ENCODE results near the gene LSP1. TPM values are rescaled to one million over a fixed set of nuclear protein-coding genes. Genes with fewer than 3 reads are reported as not detected.

The LSP1 gene
- total RNA-seq, 1 donor from 2014 or later, result not detected

DNA sequence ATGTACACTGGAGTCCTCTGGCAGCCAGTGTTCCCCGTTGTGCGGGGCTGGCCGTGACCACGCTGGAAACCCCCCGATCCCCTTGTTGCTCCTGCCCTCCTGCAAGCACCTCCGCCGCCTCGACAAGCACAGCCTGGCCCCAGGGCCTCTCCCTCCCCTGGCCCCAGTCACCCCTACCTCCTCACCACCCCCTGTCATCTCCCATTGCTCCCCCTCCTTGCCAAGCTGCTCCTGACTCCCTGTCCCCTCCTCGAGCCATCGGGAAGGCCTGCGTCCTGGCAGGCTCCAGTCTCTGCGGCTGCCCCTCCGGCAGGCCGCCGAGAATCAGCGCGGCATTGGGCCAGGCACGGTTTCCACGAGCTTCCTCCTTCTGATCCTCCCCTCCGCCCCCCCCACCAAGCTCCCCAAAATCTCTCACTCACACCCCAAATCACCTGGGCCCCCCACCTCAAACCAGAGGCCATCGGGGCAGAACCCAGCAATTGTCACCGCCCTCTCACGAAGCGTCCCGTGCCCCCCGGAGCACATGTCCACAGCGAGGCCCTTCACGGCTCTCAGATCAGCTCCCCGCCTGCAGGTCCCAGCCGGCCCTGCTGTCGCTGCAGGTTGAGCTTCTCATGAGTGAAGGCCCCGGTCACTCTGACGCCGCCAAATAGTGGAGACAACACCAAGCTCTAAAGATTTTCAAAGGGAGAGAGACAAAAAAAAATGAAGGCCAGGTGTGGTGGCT is 5.7 kb upstream of the LSP1 start:
- no peak for DNase-seq (ENCODE audit: low read depth)

- no peak for DNase-seq (ENCODE audit: low read depth)
Observed at GRCh38 chr11:1847926-1848639, 4.8 kb upstream of the LSP1 start.

DNA sequence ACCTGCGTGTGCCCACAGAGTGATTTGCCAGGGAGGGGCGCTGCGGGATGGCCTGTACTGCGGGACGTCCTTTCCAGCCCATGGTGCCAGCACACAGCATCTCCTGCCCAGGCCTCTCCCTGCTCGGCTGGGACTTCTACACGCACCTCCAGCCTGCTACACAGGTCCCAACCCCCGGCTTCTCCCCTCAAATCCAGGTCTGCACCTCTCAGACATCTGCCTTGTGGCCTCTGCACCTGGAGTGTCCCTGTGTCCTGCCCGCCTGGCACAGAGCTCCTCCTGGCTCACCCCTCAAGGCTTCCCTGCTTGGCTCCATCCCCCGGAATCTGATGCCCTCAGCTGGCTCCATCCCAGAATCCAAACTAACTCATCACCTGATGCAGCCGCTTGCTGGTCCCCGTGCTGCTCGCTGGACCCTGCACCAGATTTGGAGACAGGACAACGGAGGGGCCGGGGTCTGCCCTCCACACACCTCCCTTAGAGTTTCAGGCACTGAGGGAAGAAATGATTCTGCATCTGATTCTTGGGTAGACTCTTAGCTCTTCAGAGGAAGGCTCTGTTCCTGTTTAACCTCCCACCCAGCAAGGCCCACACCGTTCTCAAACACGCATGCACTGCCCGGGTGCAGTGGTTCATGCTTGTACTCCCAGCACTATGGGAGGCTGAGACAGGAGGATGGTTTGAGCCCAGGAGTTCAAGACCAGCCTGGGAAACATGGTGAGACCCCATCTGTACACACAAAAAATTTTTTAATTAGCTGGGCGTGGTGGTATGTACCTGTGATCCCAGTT is 4.0 kb upstream of the LSP1 start:
- no peak for DNase-seq (ENCODE audit: low read depth)

DNA sequence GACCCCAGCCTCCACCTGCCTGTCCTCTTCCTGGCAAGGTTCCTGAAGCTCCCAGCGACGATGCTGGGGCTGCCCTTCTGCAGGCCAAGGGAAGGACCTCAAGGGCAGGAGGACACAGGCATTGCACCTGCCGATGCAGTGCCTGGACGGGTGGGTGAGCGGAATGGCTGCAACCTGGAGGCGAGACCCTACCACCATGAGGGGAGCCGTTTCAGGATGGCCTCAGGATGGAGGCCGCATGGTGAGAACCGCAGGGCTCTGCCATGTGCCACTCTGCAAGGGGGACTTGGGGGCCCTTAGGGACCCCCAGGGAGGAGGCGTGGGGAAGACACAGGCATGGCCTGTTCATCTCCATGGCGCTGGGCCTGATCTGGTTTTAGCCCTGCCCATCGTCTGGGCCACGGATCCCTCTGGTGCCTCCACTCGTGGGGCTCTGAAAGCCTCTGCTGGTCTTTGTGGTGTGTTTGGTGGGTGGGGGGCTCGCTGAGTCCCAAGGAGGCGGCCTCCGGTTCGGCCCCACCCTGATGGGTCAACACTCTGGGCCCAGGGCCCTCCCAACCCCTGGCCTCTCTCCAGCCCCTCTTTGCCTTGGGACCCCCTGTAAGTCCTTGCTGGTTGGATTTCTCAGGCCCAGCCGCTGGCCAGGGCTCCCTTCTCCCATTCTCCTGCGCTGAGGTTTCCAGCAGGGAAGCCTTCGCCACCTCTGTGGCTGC is 1.3 kb upstream of the LSP1 start:
- DNase-seq (ENCODE audit: low read depth), result no peak

- no peak for DNase-seq (ENCODE audit: low read depth)
Observed at GRCh38 chr11:1852271-1852876, 510 bp upstream of the LSP1 start.

GRCh38 chr11:1853376-1854131 is 670 bp downstream of the LSP1 start:
- DNase-seq (ENCODE audit: low read depth), result no peak

- no peak for DNase-seq (ENCODE audit: low read depth)
Observed at GRCh38 chr11:1854132-1854948, 1.5 kb downstream of the LSP1 start.

DNA sequence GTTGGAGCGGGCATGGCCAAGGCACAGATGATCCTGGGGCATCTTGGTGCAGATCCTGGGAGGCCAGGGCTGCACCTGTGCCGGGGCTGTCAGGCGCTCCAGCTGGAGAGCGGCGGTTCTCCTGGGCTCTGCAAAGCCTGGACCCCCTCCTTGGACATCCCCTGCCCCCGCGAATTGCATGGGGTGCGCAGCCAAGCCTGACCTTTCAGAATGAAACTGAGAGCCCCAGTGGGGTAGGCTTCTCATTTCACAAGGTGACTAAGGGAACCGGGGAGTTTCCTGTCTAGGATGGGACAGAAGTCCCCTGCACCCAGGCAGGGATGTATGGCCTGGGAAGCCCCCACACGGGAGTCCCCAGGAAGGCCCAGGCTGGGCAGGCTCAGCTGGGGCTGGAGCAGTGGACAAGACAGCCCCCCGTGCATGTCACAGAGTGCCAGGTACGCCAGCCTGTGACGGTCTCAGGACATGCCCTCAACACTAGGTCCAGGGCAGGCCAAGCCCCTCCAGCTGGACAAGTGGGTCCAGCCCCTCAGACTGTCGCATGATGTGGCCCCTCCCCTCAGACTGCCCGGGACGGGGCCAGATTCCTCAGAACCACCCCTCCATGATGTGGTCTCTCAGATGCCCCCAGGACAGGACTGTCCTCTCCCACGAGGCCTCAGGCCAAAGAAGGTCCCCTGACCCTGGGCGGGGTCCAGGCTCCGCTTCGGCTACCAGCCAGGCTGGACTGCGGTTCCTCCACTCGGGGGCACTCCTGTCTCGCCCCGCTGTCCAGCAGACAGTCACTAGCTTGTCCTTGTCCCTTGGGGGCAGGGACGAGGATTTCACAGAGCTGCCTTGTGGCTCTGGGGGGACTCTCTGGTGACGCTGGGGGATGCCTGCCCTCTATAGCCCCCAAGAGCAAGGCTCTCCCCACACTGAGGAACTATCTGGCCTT is 2.3 kb downstream of the LSP1 start:
- no peak for DNase-seq (ENCODE audit: low read depth)

GRCh38 chr11:1855886-1856265 is 3.0 kb downstream of the LSP1 start:
- DNase-seq (ENCODE audit: low read depth), result no peak

DNA sequence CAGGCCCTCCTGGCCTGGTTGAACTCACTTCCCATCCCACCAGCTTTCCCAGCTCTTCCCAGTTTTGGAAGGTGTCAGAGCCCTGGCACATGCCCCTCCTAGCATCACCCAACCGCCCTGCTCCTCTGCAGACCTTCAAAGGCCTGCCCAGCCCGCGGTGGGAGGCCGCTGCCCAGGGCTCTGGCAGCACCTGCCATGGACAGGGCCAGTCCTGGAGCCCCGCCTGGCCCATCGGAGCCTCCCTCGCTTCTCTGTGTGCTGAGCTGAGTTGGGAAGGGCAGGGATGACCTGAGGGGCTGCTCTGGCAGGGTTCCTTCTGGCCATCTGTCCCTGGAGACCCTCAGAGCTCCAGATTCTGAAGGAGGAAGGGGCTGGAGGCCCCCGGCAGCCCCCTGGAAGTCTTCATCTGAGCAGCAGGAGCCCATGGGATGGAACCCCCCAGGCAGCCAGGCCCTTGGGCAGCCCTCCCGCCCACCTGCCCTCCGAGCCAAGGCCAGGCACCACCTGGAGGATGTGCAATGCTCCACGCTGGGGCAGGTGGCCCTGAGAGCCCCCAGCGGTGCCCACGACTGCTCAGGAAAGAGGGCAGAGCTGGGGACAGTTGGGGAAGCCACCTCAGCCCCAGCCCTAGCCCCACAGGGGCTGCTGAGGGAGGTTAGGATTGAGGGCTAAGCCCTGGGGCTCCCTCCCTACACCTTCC is 3.6 kb downstream of the LSP1 start:
- no peak for DNase-seq (ENCODE audit: low read depth)

DNA sequence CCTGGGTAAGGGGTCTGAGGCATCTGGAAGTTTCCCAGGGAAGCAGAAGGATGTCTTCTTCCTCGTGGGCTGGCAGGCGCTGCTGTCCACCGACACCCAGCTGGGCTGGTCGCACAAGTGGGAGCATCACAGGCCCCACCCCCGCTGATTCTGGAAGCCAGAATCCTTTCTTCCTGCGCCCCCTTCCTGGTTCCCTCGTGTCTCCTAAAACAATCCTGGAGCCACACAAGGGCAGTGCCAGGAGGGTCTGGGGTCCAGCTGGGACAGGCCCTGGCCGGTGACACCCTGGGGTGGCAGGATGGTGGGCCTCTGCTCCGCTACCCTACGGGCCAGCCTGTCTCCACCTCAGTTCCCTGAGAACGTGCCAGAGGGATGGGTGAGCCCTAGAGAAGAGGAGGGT is 4.2 kb downstream of the LSP1 start:
- DNase-seq (ENCODE audit: low read depth), result no peak

DNA sequence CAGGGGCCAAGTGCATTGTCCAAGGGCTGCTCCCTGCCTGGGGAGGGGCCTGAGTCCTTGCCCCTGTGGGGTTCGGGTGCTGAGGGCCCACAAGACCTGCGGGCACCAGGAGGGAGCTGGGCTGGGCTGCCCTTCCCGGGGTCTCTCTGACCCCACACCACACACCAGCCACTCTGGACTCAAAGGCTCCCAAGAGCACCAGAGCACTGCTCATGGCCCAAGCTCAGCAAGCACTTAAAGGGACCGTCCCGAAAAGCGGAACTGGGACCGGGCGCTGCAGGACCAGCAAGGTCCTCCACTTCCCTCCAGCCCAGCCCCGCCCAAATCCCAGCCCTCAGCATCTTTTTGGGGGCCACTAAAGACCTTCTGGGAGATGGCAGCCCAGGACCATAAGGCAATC is 5.3 kb downstream of the LSP1 start:
- no peak for DNase-seq (ENCODE audit: low read depth)

GRCh38 chr11:1858576-1858975 is 5.7 kb downstream of the LSP1 start:
- no peak for DNase-seq (ENCODE audit: low read depth)

GRCh38 chr11:1859004-1859403 is 6.1 kb downstream of the LSP1 start:
- no peak for DNase-seq (ENCODE audit: low read depth)

- no peak for DNase-seq (ENCODE audit: low read depth)
Observed at GRCh38 chr11:1860108-1860507, 7.2 kb downstream of the LSP1 start.

DNA sequence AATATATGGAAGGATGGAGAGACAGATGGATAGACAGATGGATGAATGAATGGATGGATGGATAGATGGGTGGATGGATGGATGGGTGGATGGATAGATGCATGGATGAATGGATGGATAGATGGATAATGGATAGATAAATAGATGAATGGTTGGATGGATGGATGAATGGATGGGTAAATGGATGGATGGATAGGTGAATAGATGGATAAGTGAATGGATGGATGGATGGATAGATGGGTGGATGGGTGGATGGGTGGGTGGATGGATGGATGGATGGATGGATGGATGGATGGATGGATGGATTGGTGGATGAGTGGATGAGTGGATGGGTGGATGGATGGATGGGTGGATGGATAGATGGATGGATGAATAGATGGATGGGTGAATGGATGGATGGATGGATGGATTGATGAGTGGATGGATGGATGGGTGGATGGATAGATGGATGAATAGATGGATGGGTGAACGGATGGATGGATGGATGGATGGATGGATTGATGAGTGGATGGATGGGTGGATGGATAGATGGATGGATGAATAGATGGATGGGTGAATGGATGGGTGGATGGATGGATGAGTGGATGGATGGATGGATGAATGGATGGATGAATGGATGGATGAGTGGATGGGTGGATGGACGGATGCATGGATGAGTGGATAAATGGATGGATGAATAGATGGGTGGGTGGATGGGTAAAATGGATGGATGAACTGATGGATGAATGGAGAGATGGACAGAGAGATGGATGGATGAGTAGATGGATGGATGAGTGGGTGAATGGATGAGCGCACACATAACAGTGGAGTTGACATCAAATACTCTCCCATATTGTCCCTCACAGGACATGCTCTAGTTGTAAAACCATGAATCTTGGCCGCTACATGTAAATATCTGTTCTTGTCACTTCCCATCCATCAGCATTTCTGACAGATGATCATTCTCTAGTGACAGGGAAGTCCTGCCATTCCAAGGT is 8.8 kb downstream of the LSP1 start:
- no peak for DNase-seq (ENCODE audit: low read depth)
